Hepatocyte (in vitro differentiated cells): ENCODE data around the gene BACH2.

ENCODE experiments used
- EZH2phosphoT487 ChIP-seq: fragments of 200-600 bp; sonication (generic); IDR thresholded peaks from one replicate; pipeline ENCODE4 v1.6.1; 2018; ENCODE audit warnings: antibody characterized with exemption, mild to moderate bottlenecking, low read depth, moderate library complexity; ENCODE audit not compliant: unreplicated experiment, severe bottlenecking
- TF ChIP-seq, protein P1 (sequence below): fragments of 200-600 bp; sonication (generic); IDR thresholded peaks from 2 replicates; pipeline ENCODE4 v1.5.1; 2016; ENCODE audit warnings: antibody characterized with exemption, mild to moderate bottlenecking; ENCODE audit not compliant: poor library complexity

DNA sequence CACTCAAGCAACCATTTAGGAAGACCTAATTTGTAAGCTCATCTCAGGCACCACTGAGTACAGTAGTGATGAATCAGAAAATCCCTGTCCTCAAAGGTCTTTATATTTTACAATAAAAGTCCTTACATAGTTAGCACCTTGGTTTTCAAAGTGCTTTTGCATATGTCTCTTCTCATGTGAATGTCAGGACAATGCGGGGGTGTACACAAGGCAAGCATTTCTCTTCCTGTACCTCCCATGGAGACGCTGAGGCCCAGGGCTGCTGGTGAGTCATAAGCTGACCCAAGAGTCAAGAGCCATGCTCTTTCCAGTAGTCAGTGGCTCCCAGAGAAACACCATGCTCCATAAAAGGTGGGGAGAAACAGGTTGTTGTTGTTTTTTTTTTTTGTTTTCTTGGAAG lies 228.4 kb downstream of the BACH2 start:
- TF ChIP-seq, protein P1, sequence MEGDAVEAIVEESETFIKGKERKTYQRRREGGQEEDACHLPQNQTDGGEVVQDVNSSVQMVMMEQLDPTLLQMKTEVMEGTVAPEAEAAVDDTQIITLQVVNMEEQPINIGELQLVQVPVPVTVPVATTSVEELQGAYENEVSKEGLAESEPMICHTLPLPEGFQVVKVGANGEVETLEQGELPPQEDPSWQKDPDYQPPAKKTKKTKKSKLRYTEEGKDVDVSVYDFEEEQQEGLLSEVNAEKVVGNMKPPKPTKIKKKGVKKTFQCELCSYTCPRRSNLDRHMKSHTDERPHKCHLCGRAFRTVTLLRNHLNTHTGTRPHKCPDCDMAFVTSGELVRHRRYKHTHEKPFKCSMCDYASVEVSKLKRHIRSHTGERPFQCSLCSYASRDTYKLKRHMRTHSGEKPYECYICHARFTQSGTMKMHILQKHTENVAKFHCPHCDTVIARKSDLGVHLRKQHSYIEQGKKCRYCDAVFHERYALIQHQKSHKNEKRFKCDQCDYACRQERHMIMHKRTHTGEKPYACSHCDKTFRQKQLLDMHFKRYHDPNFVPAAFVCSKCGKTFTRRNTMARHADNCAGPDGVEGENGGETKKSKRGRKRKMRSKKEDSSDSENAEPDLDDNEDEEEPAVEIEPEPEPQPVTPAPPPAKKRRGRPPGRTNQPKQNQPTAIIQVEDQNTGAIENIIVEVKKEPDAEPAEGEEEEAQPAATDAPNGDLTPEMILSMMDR, result no peak
- TF ChIP-seq EZH2phosphoT487, result no peak
